Lower leg skin (tissue), 3 donors: ENCODE data around the gene KRCC1.

Experiments used
- POLR2A ChIP-seq, 2 donors: fragments of 450-650 bp; IDR thresholded peaks; one replicate each; pipeline ENCODE4 v1.6.1; 2016 to 2017; ENCODE audit warnings: antibody characterized with exemption in 2 of 2, mild to moderate bottlenecking in 1 of 2, moderate library complexity in 1 of 2
- TF ChIP-seq, protein P1 (sequence below), 3 donors: fragments of 450-650 bp; IDR thresholded peaks; one replicate each; pipeline ENCODE4 v1.5.1; 2016; ENCODE audit warnings: antibody characterized with exemption in 3 of 3, mild to moderate bottlenecking in 3 of 3, moderate library complexity in 2 of 3

DNA sequence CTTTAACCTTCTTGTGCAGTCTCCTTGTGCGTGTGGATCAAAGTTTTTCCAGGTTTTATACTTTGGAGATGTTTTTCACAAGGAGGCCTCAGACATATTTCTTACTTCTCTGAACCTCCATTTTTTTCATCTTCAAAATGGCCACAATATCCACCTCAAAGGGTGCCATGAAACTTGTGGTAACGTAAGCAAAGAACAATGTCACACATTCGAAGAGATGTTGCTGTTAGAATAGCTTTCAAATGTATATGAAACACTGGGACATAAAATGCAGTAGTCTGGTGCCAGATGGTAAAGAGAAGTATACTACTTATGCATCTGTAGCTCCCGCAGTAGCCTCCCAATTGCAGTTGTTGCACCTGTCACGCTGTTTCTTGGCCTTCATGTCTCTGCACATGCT lies 2.6 kb upstream of the KRCC1 start:
- TF ChIP-seq, protein P1, sequence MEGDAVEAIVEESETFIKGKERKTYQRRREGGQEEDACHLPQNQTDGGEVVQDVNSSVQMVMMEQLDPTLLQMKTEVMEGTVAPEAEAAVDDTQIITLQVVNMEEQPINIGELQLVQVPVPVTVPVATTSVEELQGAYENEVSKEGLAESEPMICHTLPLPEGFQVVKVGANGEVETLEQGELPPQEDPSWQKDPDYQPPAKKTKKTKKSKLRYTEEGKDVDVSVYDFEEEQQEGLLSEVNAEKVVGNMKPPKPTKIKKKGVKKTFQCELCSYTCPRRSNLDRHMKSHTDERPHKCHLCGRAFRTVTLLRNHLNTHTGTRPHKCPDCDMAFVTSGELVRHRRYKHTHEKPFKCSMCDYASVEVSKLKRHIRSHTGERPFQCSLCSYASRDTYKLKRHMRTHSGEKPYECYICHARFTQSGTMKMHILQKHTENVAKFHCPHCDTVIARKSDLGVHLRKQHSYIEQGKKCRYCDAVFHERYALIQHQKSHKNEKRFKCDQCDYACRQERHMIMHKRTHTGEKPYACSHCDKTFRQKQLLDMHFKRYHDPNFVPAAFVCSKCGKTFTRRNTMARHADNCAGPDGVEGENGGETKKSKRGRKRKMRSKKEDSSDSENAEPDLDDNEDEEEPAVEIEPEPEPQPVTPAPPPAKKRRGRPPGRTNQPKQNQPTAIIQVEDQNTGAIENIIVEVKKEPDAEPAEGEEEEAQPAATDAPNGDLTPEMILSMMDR (IDR thresholded peaks at IDR 0.05) = no peak
- no peak for TF ChIP-seq POLR2A (IDR thresholded peaks at IDR 0.05)
